K562 (cell line): Measurements from ENCODE around the gene EPB41L2. TPM values are rescaled to one million over a fixed set of nuclear protein-coding genes. Genes with fewer than 3 reads are reported as not detected.

Source experiments
- ATAC-seq: fragments of 200-7000 bp; cut with Tn5 transposase; 3 replicates; pipeline ENCODE4 v1.9.1; 2020; ENCODE audit warnings: moderate library complexity
- BruUV-seq: library from RNA; stranded (reverse); fragments of 400-500 nt; replicated peaks from 2 replicates; lab custom pipeline; 2021; lab: Mats Ljungman, UMichigan
- CTCF ChIA-PET: fragments of 300-600 bp; formaldehyde crosslinking; extraction: SDS; loops from one replicate; lab custom pipeline; 2021; ENCODE audit warnings: low intra/inter-chr PET ratio; lab: Yijun Ruan, JAX
- POLR2A ChIA-PET: fragments of 300-600, 350-650 bp; sonication (Branson Sonifier 250); formaldehyde crosslinking; extraction: SDS; loops from one replicate; lab custom pipeline; 2021; ENCODE audit warnings: antibody characterized with exemption, inconsistent platforms; lab: Yijun Ruan, JAX
- DNase-seq, 4 experiments: peaks; one replicate each; pipeline versions ENCODE4 v3.0.0 to v3.0.0-alpha.2; 2011 to 2018; ENCODE audit warnings: low spot score in 3 of 4, mixed read lengths in 3 of 4; ENCODE audit errors: extremely low read depth in 1 of 4
- FAIRE-seq: peaks from 2 replicates; lab custom pipeline; 2011; peaks lifted over from hg19 to GRCh38; lab: Jason Lieb, UNC
- H2AFZ ChIP-seq: 2 replicates; pipeline ENCODE4 v1.6.0; 2011; ENCODE audit warnings: low read depth, low read length, control low read depth, inconsistent platforms
- H3K27ac ChIP-seq: fragments of 200-600 bp; 3 replicates; pipeline ENCODE4 v1.8.0; 2011; ENCODE audit warnings: low read depth, mild to moderate bottlenecking, control low read depth, inconsistent platforms, low read length, moderate library complexity, mixed read lengths; ENCODE audit errors: extremely low read depth
- H3K27me3 ChIP-seq, 2 experiments: fragments of 300-600 bp in 1 of 2; 2 replicates in 1 of 2; 3 replicates in 1 of 2; pipeline versions ENCODE4 v1.6.0 to v1.8.0; 2011; ENCODE audit warnings: inconsistent platforms in 2 of 2, low read length in 2 of 2, mild to moderate bottlenecking in 1 of 2, mixed read lengths in 1 of 2, moderate library complexity in 1 of 2; ENCODE audit not compliant: control insufficient read depth in 2 of 2, insufficient read depth in 2 of 2
- H3K36me3 ChIP-seq: fragments of 300-600 bp; 3 replicates; pipeline ENCODE4 v1.8.0; 2011; ENCODE audit warnings: mild to moderate bottlenecking, low read length, inconsistent platforms; ENCODE audit not compliant: control insufficient read depth, insufficient read depth
- H3K4me1 ChIP-seq, 2 experiments: fragments of 200-600 bp in 1 of 2; replicated peaks in 1 of 2; 2 replicates in 1 of 2; 3 replicates in 1 of 2; pipeline versions ENCODE4 v1.5.1 to v1.8.0; 2011; ENCODE audit warnings: inconsistent platforms in 2 of 2, low read length in 2 of 2, mild to moderate bottlenecking in 1 of 2, mixed read lengths in 1 of 2, moderate library complexity in 1 of 2; ENCODE audit not compliant: control insufficient read depth in 2 of 2, insufficient read depth in 2 of 2
- H3K4me2 ChIP-seq: 2 replicates; pipeline ENCODE4 v1.6.1; 2011; ENCODE audit warnings: low read length, control low read depth, inconsistent platforms, mixed read lengths; ENCODE audit not compliant: insufficient read depth
- H3K4me3 ChIP-seq: fragments of 200-600 bp; sonication (generic), shearing (Covaris generic); 2 replicates; pipeline ENCODE4 v1.5.1; 2016; ENCODE audit warnings: control low read depth, inconsistent platforms
- H3K79me2 ChIP-seq: fragments of 200-600 bp; 3 replicates; pipeline ENCODE4 v1.8.0; 2011; ENCODE audit warnings: low read length, inconsistent platforms; ENCODE audit not compliant: control insufficient read depth, insufficient read depth
- H3K9ac ChIP-seq, 2 experiments: 2 replicates each; pipeline versions ENCODE4 v1.6.0 to v1.6.1; 2011; ENCODE audit warnings: low read depth in 2 of 2, low read length in 2 of 2, control low read depth in 1 of 2, inconsistent platforms in 1 of 2, mild to moderate bottlenecking in 1 of 2, mixed read lengths in 1 of 2; ENCODE audit not compliant: insufficient read depth in 1 of 2
- H3K9me1 ChIP-seq: one replicate; pipeline ENCODE4 v1.6.0; 2011; ENCODE audit warnings: inconsistent platforms, mild to moderate bottlenecking, low read length, moderate library complexity; ENCODE audit not compliant: control insufficient read depth, insufficient read depth
- H3K9me3 ChIP-seq: replicated peaks from 2 replicates; pipeline ENCODE4 v1.5.1; 2011; ENCODE audit warnings: low read depth, low read length, inconsistent platforms; ENCODE audit not compliant: control insufficient read depth, insufficient read depth
- H4K20me1 ChIP-seq: replicated peaks from 2 replicates; pipeline ENCODE4 v1.6.1; 2011; ENCODE audit warnings: low read length, inconsistent platforms, mixed read lengths; ENCODE audit not compliant: control insufficient read depth, insufficient read depth
- BHLHE40 ChIP-seq: IDR thresholded peaks from 2 replicates; pipeline ENCODE4 v1.6.1; 2011; ENCODE audit warnings: low read length, improper control_type of control experiment
- SMARCA5 ChIP-seq: fragments of 450-650 bp; IDR thresholded peaks from 2 replicates; pipeline ENCODE4 v1.6.1; 2016
- ZKSCAN3 ChIP-seq: fragments of 250-450 bp; sonication (Bioruptor Pico); IDR thresholded peaks from 2 replicates; pipeline ENCODE4 v1.4.0; 2020
- ZNF431 ChIP-seq: sonication (generic); formaldehyde crosslinking; IDR thresholded peaks from 2 replicates; pipeline ENCODE4 v1.8.0; 2022; ENCODE audit warnings: mild to moderate bottlenecking, missing genetic modification reagents
- ZNF696 ChIP-seq: fragments of 250-450 bp; sonication (Bioruptor Pico); conservative IDR thresholded peaks from 2 replicates; pipeline ENCODE4 v1.4.0; 2020; ENCODE audit warnings: mild to moderate bottlenecking, moderate library complexity
- ZNF707 ChIP-seq: fragments of 250-450 bp; sonication (Bioruptor Pico); conservative IDR thresholded peaks from 2 replicates; pipeline ENCODE4 v1.8.0; 2022; ENCODE audit warnings: inconsistent platforms, mild to moderate bottlenecking, moderate library complexity
- WGBS: fragments of 100-300 bp; shearing (Covaris generic); methylation state at CpG from one replicate; pipeline ENCODE4 v1.1.6; 2016; ENCODE audit warnings: low coverage, mixed read lengths; ENCODE audit not compliant: insufficient coverage; ENCODE audit errors: missing lambda C conversion rate; 5-methylcytosine and 5-hydroxymethylcytosine counted together
- in situ Hi-C: fragments of 300-500 bp; cut with MboI; formaldehyde crosslinking; loops from 4 replicates; pipeline ENCODE4 v1.15.0; 2018; ENCODE audit warnings: inconsistent platforms, mixed read lengths
- intact Hi-C: fragments of 100-400 bp; cut with micrococcal nuclease; formaldehyde crosslinking; loops from 2 replicates; pipeline ENCODE4 v1.14.2; 2022
- polyA plus RNA-seq, 8 experiments: library from polyadenylated mRNA; depleted of rRNA in 4 of 8; stranded (reverse) in 5 of 8; unstranded in 3 of 8; fragments of >200 nt; fragmentation: Nextera tagmentation in 2 of 8; fragmentation: Illumina TruSeq in 1 of 8; extraction: Ambion mirVana in 2 of 8; extraction: Trizol in 1 of 8; gene quantifications; 2 replicates each; pipeline versions ENCODE4 v1.2.1 to v1.2.3, GENCODE V29; 2011 to 2014; ENCODE audit warnings: inconsistent platforms in 1 of 8, missing spikeins in 1 of 8
- total RNA-seq, 7 experiments: library from RNA; depleted of rRNA in 6 of 7; stranded (reverse); fragments of >200 nt in 6 of 7; fragmentation: Illumina TruSeq in 2 of 7; extraction: Trizol in 2 of 7; gene quantifications; 2 replicates each; pipeline versions ENCODE4 v1.2.1 to v1.2.3, GENCODE V29; 2011 to 2021; ENCODE audit warnings: low replicate concordance in 1 of 7
- TF ChIP-seq, protein P1 (sequence below), 2 experiments: IDR thresholded peaks; 2 replicates each; pipeline ENCODE4 v1.6.1; 2011; ENCODE audit warnings: borderline replicate concordance in 1 of 2, control low read depth in 1 of 2, low read depth in 1 of 2, low read length in 1 of 2, mild to moderate bottlenecking in 1 of 2, mixed read lengths in 1 of 2, moderate library complexity in 1 of 2; ENCODE audit not compliant: insufficient read depth in 1 of 2, insufficient read length in 1 of 2, poor library complexity in 1 of 2, severe bottlenecking in 1 of 2; ENCODE audit errors: extremely low read depth in 1 of 2
- TF ChIP-seq, protein P2 (sequence below), 2 experiments: fragments of 450-650 bp; conservative IDR thresholded peaks; 2 replicates each; pipeline ENCODE4 v1.6.1; 2017; ENCODE audit warnings: mild to moderate bottlenecking in 2 of 2, moderate library complexity in 2 of 2

EPB41L2 gene
- total and polyA plus RNA-seq, 9 of the 15 experiments (the other 6 are each of a cell fraction or from before 2014, with no cell fraction given), result 5.1 to 53.6 (median 25.0) TPM

DNA sequence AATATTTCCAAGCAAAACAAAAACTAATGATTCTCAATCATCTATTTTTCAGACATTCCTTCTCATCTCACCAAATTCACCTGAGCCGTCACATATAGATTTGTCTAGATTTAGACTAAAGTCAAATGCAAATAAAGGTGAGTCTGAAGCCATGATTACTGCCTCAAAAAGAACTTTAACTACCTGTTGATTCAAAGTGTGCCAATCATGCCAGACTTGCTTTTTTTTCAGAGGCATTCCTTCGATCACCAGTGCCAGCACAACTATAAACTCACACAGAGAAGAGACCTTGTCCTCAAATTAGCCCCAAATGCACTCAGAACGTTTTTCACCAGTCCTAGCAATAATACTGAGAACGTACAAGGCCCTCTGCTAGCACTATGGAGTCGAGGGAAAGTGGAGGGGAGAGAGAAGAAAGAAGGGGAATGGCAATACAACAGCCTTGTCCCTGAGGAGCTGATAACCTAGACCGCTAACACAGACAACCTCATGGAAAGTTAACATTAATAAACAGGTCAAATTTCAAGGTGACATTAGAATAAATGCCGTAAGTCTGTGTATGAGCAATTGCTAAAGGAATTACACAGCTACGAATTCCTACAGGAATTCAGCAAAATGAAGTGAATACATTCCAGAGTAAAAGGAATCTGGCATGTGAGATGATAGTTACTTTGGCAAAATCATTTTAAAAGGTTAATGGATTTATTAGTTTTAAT lies 60.9 kb downstream of the EPB41L2 start:
- 14% methylated on average over 8 of the region's 8 CpGs for WGBS
- no peaks in the 10 kb centered on the region for H3K36me3 ChIP-seq

DNA sequence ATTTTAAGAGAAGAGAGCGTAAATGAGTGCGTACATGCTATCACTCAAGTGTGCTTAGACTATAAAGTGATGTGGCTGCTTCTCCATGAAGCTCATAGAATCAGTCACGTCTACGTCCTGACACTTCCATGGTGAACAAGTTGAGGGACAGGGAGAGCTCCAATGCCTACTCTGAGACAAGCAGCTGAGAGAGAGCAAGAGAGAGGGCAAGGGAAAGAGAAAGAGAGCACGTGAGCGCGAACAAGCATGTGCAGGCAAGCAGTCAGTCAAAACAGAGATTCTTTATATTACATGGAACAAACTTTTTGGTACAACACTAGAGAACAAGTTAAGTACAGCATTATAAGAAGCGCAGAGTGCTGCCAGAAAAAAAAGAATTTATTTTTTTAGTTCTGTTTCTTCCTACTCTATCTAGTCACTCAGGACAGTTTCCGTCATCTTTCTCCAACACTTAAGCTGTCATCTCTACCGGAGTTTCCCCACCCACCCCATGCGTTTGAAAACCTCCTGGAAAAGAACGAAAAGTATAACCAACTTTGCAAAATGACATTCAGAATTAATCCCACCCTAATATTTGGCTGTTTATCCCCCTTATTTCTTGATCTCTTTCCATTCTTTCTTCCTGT lies 61.8 kb downstream of the EPB41L2 start:
- DNase-seq (no peak), FAIRE-seq (no peak), ATAC-seq (peak; percentile 41)
- Histone ChIP-seq H3K27ac (peak overlapping the region; percentile 51; the same call in 2 of the 3 replicates), H2AFZ (peak overlapping the region; percentile 74), H3K27me3 (no peaks in the 10 kb centered on the region), H3K4me2 (peak overlapping the region; percentile 42; the same call in 1 of the 2 replicates), H3K4me1 (peaks cover 1 to 12% of the 10 kb centered on the region in 2 experiments; a peak in 4 of 5 replicates), H3K36me3 (no peaks in the 10 kb centered on the region), H3K9me1 (no peaks in the 10 kb centered on the region), H3K4me3 (no peak overlapping the region), H4K20me1 (no peaks in the 10 kb centered on the region), H3K9ac (peak overlapping the region; percentile 17 to 54; a peak in 2 of 4 replicates), H3K9me3 (no peaks in the 10 kb centered on the region), H3K79me2 (peaks cover 62% of the 10 kb centered on the region)
- in situ Hi-C loops, result no loop called here
- POLR2A ChIA-PET, result no interaction called here
- BruUV-seq, result no TSS peak
- intact Hi-C loops, result no loop called here
- CTCF ChIA-PET, result no interaction called here
- WGBS, result 11% methylated on average over 11 of the region's 12 CpGs
- TF ChIP-seq SMARCA5, result no peak
- TF ChIP-seq BHLHE40, result peak; percentile 67
- TF ChIP-seq, protein P1, sequence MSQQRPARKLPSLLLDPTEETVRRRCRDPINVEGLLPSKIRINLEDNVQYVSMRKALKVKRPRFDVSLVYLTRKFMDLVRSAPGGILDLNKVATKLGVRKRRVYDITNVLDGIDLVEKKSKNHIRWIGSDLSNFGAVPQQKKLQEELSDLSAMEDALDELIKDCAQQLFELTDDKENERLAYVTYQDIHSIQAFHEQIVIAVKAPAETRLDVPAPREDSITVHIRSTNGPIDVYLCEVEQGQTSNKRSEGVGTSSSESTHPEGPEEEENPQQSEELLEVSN (IDR thresholded peaks at IDR 0.05; ENCODE audit: borderline replicate concordance in 1 of 2, extremely low read depth in 1 of 2, insufficient read depth in 1 of 2, insufficient read length in 1 of 2, low read depth in 1 of 2, low read length in 1 of 2, poor library complexity in 1 of 2, severe bottlenecking in 1 of 2), result peak in 1 of 2 experiments; percentile 6
- TF ChIP-seq, protein P2, sequence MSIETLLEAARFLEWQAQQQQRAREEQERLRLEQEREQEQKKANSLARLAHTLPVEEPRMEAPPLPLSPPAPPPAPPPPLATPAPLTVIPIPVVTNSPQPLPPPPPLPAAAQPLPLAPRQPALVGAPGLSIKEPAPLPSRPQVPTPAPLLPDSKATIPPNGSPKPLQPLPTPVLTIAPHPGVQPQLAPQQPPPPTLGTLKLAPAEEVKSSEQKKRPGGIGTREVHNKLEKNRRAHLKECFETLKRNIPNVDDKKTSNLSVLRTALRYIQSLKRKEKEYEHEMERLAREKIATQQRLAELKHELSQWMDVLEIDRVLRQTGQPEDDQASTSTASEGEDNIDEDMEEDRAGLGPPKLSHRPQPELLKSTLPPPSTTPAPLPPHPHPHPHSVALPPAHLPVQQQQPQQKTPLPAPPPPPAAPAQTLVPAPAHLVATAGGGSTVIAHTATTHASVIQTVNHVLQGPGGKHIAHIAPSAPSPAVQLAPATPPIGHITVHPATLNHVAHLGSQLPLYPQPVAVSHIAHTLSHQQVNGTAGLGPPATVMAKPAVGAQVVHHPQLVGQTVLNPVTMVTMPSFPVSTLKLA (conservative IDR thresholded peaks at IDR 0.05), result 0 out of 4 replicates have a peak, but pooled peaks of 1 of the 2 experiments have one; percentile 18
- TF ChIP-seq ZNF696 (CRISPR knock-in tag), result no peak

More for the DNA sequence above, 60.9 kb downstream of the EPB41L2 start:
- Histone ChIP-seq H2AFZ (no peak overlapping the region; the same call in 1 of the 2 replicates), H4K20me1 (no peaks in the 10 kb centered on the region), H3K9ac (peak overlapping the region in 1 of 2 experiments; percentile 17; a peak in 1 of 4 replicates), H3K4me3 (no peak overlapping the region), H3K9me1 (no peaks in the 10 kb centered on the region), H3K27ac (no peak overlapping the region), H3K27me3 (no peaks in the 10 kb centered on the region), H3K79me2 (peaks cover 54% of the 10 kb centered on the region), H3K4me1 (peaks cover 0 to 9% of the 10 kb centered on the region in 2 experiments; a peak in 3 of 5 replicates), H3K9me3 (0 out of 2 replicates have a peak, but pooled peaks cover 1% of the 10 kb centered on the region), H3K4me2 (no peak overlapping the region; the same call in 1 of the 2 replicates)
- DNase-seq (no peak), FAIRE-seq (no peak), ATAC-seq (0 out of 3 replicates have a peak, but pooled peaks have one; percentile 11)
- BruUV-seq, result no TSS peak
- intact Hi-C loops, result no loop called here
- CTCF ChIA-PET, result no interaction called here
- POLR2A ChIA-PET, result no interaction called here
- in situ Hi-C loops, result no loop called here
- TF ChIP-seq ZKSCAN3 (CRISPR knock-in tag) (no peak), ZNF707 (no peak), ZNF431 (CRISPR knock-in tag) (no peak)
